ENCODE data around the gene ZNF536.
"Not testable (repeated sequence)": the region's sequence is repeated elsewhere in the genome, so short reads cannot be mapped to it uniquely, and the experiment has no call there.

ZNF536 gene

GRCh38 chr19:30446120-30446519, 73.9 kb downstream of the ZNF536 start:
- not testable (repeated sequence) for DNase-seq (ENCODE audit: low read depth, low spot score)

GRCh38 chr19:30446850-30447552, 74.8 kb downstream of the ZNF536 start:
- no peak for DNase-seq (ENCODE audit: low read depth, low spot score)

GRCh38 chr19:30447553-30447870, 75.3 kb downstream of the ZNF536 start:
- no peak for DNase-seq (ENCODE audit: low read depth, low spot score)

- DNase-seq (ENCODE audit: low read depth, low spot score) = no peak
Observed at GRCh38 chr19:30448386-30449077, 76.3 kb downstream of the ZNF536 start.

GRCh38 chr19:30449078-30449590, 77.0 kb downstream of the ZNF536 start:
- DNase-seq (ENCODE audit: low read depth, low spot score) = no peak

GRCh38 chr19:30449673-30450072, 77.5 kb downstream of the ZNF536 start:
- no peak for DNase-seq (ENCODE audit: low read depth, low spot score)

GRCh38 chr19:30450100-30450499, 77.9 kb downstream of the ZNF536 start:
- DNase-seq (ENCODE audit: low read depth, low spot score) = no peak

- DNase-seq (ENCODE audit: low read depth, low spot score) = no peak
Observed at GRCh38 chr19:30450835-30451321, 78.7 kb downstream of the ZNF536 start.

GRCh38 chr19:30452931-30453330, 80.7 kb downstream of the ZNF536 start:
- DNase-seq (ENCODE audit: low read depth, low spot score) = no peak

GRCh38 chr19:30453743-30454142, 81.6 kb downstream of the ZNF536 start:
- no peak for DNase-seq (ENCODE audit: low read depth, low spot score)

GRCh38 chr19:30455881-30456280, 83.7 kb downstream of the ZNF536 start:
- DNase-seq (ENCODE audit: low read depth, low spot score) = no peak

- no peak for DNase-seq (ENCODE audit: low read depth, low spot score)
Observed at GRCh38 chr19:30457484-30457883, 85.3 kb downstream of the ZNF536 start.

- DNase-seq (ENCODE audit: low read depth, low spot score) = no peak
Observed at GRCh38 chr19:30459859-30460258, 87.7 kb downstream of the ZNF536 start.

- no peak for DNase-seq (ENCODE audit: low read depth, low spot score)
Observed at GRCh38 chr19:30464162-30464561, 92.0 kb downstream of the ZNF536 start.

- DNase-seq (ENCODE audit: low read depth, low spot score) = not testable (repeated sequence)
Observed at GRCh38 chr19:30466598-30466997, 94.4 kb downstream of the ZNF536 start.

- DNase-seq (ENCODE audit: low read depth, low spot score) = no peak
Observed at GRCh38 chr19:30467239-30467638, 95.1 kb downstream of the ZNF536 start.

GRCh38 chr19:30469774-30470173, 97.6 kb downstream of the ZNF536 start:
- no peak for DNase-seq (ENCODE audit: low read depth, low spot score)

GRCh38 chr19:30471441-30471840, 99.3 kb downstream of the ZNF536 start:
- no peak for DNase-seq (ENCODE audit: low read depth, low spot score)

- no peak for DNase-seq (ENCODE audit: low read depth, low spot score)
Observed at GRCh38 chr19:30473334-30473867, 101.2 kb downstream of the ZNF536 start.

- no peak for DNase-seq (ENCODE audit: low read depth, low spot score)
Observed at GRCh38 chr19:30476997-30477396, 104.8 kb downstream of the ZNF536 start.

- no peak for DNase-seq (ENCODE audit: low read depth, low spot score)
Observed at GRCh38 chr19:30479231-30479630, 107.0 kb downstream of the ZNF536 start.

- no peak for DNase-seq (ENCODE audit: low read depth, low spot score)
Observed at GRCh38 chr19:30480097-30480496, 107.9 kb downstream of the ZNF536 start.

GRCh38 chr19:30481063-30481462, 108.9 kb downstream of the ZNF536 start:
- no peak for DNase-seq (ENCODE audit: low read depth, low spot score)
